Measurements from ENCODE around the gene MED9. TPM values are rescaled to one million over a fixed set of nuclear protein-coding genes. Genes with fewer than 3 reads are reported as not detected.

The MED9 gene
- total and polyA plus RNA-seq, 9 of the 15 experiments (the other 6 are each of a cell fraction or from before 2014, with no cell fraction given): 2.2 to 15.8 (median 12.7) TPM

GRCh38 chr17:17514361-17514992, 37.7 kb downstream of the MED9 start:
- H3K9me3 ChIP-seq (replicated peaks; ENCODE audit: control insufficient read depth, insufficient read depth, low read depth, low read length): no peaks in the 10 kb centered on the region
- 42% methylated on average over 9 of the region's 16 CpGs for WGBS (ENCODE audit: insufficient coverage, low coverage, missing lambda C conversion rate)
- no peak overlapping the region for H2AFZ ChIP-seq (ENCODE audit: low read depth, low read length)
- no peak overlapping the region for H3K27ac ChIP-seq (ENCODE audit: extremely low read depth, low read depth, low read length)
- peaks cover 8 to 36% of the 10 kb centered on the region in 2 experiments; a peak in 4 of 5 replicates for H3K4me1 ChIP-seq (replicated peaks in 1 of 2; ENCODE audit: control insufficient read depth in 2 of 2, insufficient read depth in 2 of 2, low read length in 2 of 2)
- no TSS peak for BruUV-seq (replicated peaks)
- no peaks in the 10 kb centered on the region for H3K27me3 ChIP-seq (ENCODE audit: control insufficient read depth in 2 of 2, insufficient read depth in 2 of 2, low read length in 2 of 2)
- ChIA-PET CTCF (ENCODE audit: low intra/inter-chr PET ratio) (no interaction called here), POLR2A (interaction anchor here (0.5 kb wide), 1 partner anchor 20 kb away, joined by 4 read pairs; no protein-coding TSS in a partner anchor)
- H3K4me2 ChIP-seq (ENCODE audit: insufficient read depth, low read length): no peak overlapping the region
- H3K9me1 ChIP-seq (ENCODE audit: control insufficient read depth, insufficient read depth, low read length): peaks cover 5% of the 10 kb centered on the region
- ATAC-seq: no peak
- H4K20me1 ChIP-seq (replicated peaks; ENCODE audit: control insufficient read depth, insufficient read depth, low read length): no peaks in the 10 kb centered on the region
- DNase-seq (ENCODE audit: extremely low read depth in 1 of 4, low spot score in 3 of 4): no peak
- intact Hi-C loops (cut with micrococcal nuclease): no loop called here
- no peak overlapping the region for H3K9ac ChIP-seq (ENCODE audit: insufficient read depth in 1 of 2, low read depth in 2 of 2, low read length in 2 of 2)
- in situ Hi-C loops (cut with MboI): no loop called here
- H3K4me3 ChIP-seq: no peak overlapping the region
- H3K79me2 ChIP-seq (ENCODE audit: control insufficient read depth, insufficient read depth, low read length): no peaks in the 10 kb centered on the region
- no peak for FAIRE-seq
- no peaks in the 10 kb centered on the region for H3K36me3 ChIP-seq (ENCODE audit: control insufficient read depth, insufficient read depth, low read length)
- TF ChIP-seq USF1 (CRISPR knock-in tag; IDR thresholded peaks at IDR 0.05) (no peak), NFIX (CRISPR knock-in tag; IDR thresholded peaks at IDR 0.05; ENCODE audit: low read depth) (no peak), SAP30 (IDR thresholded peaks at IDR 0.05; ENCODE audit: borderline replicate concordance, insufficient read depth, low read depth, low read length, poor library complexity, severe bottlenecking) (no peak), PRDM10 (IDR thresholded peaks at IDR 0.05; ENCODE audit: partially characterized antibody) (no peak), ELK3 (CRISPR knock-in tag; IDR thresholded peaks at IDR 0.05) (no peak), E4F1 (CRISPR knock-in tag; IDR thresholded peaks at IDR 0.05; ENCODE audit: borderline replicate concordance) (no peak), TFE3 (CRISPR knock-in tag; IDR thresholded peaks at IDR 0.05) (no peak)

Measured in K562 (cell line).